OCI-LY3 (cell line): ENCODE data around the gene PREX1.

Experiments used
- H2AFZ ChIP-seq: fragments of 200-600, 300-600 bp; shearing (Covaris generic); 2 replicates; pipeline ENCODE4 v1.6.0; 2014; ENCODE audit warnings: antibody characterized with exemption, low read depth, low read length
- H3K27ac ChIP-seq: fragments of 200-600, 300-600 bp; sonication (generic); 2 replicates; pipeline ENCODE4 v1.5.1; 2014; ENCODE audit warnings: mild to moderate bottlenecking, low read length, moderate library complexity, mixed read lengths
- H3K27me3 ChIP-seq: fragments of 200-600, 300-600 bp; sonication (generic); 2 replicates; pipeline ENCODE4 v1.6.1; 2014; ENCODE audit warnings: low read depth, low read length, mixed read lengths
- H3K36me3 ChIP-seq: fragments of 200-600, 300-600 bp; sonication (generic); replicated peaks from 2 replicates; pipeline ENCODE3; 2014; ENCODE audit warnings: low read depth, low read length, mixed read lengths
- H3K4me1 ChIP-seq: fragments of 300-600, 200-600 bp; sonication (generic); 2 replicates; pipeline ENCODE4 v1.6.1; 2014; ENCODE audit warnings: low read length, mixed read lengths
- H3K4me2 ChIP-seq: fragments of 200-600, 300-600 bp; sonication (generic); 2 replicates; pipeline ENCODE4 v1.6.1; 2014; ENCODE audit warnings: low read length, mixed read lengths
- H3K4me3 ChIP-seq: fragments of 300-600, 200-600 bp; sonication (generic); 2 replicates; pipeline ENCODE4 v1.5.1; 2014; ENCODE audit warnings: antibody characterized with exemption, mild to moderate bottlenecking, low read length, moderate library complexity
- H3K79me2 ChIP-seq: fragments of 300-600, 200-600 bp; shearing (Covaris generic); 2 replicates; pipeline ENCODE4 v1.6.1; 2014; ENCODE audit warnings: mild to moderate bottlenecking, low read length, mixed read lengths
- H3K9ac ChIP-seq: fragments of 300-600, 200-600 bp; shearing (Covaris generic); 2 replicates; pipeline ENCODE4 v1.6.0; 2014; ENCODE audit warnings: mild to moderate bottlenecking, low read length, moderate library complexity
- H3K9me3 ChIP-seq: fragments of 200-600, 300-600 bp; shearing (Covaris generic); 2 replicates; pipeline ENCODE4 v1.6.1; 2014; ENCODE audit warnings: low read length, mixed read lengths; ENCODE audit not compliant: insufficient read depth
- H4K20me1 ChIP-seq: fragments of 200-600, 300-600 bp; sonication (generic); 2 replicates; pipeline ENCODE4 v1.6.1; 2016; ENCODE audit warnings: low read length, mixed read lengths; ENCODE audit not compliant: insufficient read depth
- EZH2phosphoT487 ChIP-seq: fragments of 200-600 bp; shearing (Covaris generic); IDR thresholded peaks from 2 replicates; pipeline ENCODE4 v1.6.1; 2018; ENCODE audit warnings: antibody characterized with exemption, mixed run types, low read depth
- TF ChIP-seq, protein P1 (sequence below): fragments of 200-600, 300-600 bp; sonication (generic); IDR thresholded peaks from 2 replicates; pipeline ENCODE4 v1.5.1; 2014; ENCODE audit warnings: antibody characterized with exemption, low read length, low read depth

Gene PREX1

DNA sequence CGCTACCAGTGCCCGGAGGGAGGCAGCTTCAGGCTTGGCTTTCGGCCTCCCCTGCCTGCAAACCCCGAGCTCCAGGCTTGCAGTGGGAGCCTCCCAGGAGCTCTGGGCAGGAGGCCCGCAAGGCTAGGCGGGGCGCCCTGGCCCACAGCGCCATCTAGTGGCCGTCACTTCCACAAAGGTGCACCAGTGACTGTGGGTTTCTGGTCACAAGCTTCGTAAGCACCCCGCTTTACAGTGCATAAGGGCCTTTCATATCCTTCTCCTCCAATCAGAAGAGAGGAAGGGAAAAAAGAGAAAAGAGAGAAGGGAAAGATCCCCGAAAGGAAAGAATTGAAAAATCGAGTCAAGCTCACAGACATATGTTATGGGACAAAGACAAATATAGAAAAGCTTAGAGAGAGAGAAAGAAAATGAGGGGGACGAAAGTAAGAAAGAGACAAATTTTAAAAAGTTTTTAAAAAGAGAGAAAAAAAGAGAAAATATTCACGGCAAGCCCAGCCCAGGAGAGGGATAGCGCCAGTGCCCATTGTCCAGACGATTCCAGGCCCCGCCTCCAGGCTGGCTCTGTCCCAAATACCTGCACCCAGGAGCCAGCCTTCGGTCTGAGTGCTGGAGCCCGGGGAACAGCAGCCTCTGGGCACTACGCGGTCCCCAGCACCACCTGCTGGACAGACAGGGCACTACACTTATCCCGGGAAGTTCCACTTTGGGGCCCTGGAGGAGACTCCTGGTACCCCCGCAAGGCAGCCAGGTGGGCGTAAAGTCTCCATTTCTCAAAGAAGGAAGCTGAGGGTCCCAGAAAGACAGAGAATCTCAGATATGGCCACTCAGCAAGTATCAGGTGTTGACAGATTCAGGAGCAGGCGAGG is 207.1 kb downstream of the PREX1 start:
- Histone ChIP-seq H3K9me3 (no peaks in the 10 kb centered on the region), H2AFZ (peak overlapping the region; percentile 8; the same call in 1 of the 2 replicates), H3K79me2 (no peaks in the 10 kb centered on the region), H3K27me3 (peaks cover 4% of the 10 kb centered on the region; the same call in 1 of the 2 replicates), H3K9ac (peak overlapping the region; percentile 9; the same call in 1 of the 2 replicates), H4K20me1 (no peaks in the 10 kb centered on the region), H3K27ac (no peak overlapping the region), H3K36me3 (no peaks in the 10 kb centered on the region), H3K4me3 (peak overlapping the region; percentile 65), H3K4me1 (peaks cover 5% of the 10 kb centered on the region), H3K4me2 (peak overlapping the region; percentile 65)
- TF ChIP-seq, protein P1, sequence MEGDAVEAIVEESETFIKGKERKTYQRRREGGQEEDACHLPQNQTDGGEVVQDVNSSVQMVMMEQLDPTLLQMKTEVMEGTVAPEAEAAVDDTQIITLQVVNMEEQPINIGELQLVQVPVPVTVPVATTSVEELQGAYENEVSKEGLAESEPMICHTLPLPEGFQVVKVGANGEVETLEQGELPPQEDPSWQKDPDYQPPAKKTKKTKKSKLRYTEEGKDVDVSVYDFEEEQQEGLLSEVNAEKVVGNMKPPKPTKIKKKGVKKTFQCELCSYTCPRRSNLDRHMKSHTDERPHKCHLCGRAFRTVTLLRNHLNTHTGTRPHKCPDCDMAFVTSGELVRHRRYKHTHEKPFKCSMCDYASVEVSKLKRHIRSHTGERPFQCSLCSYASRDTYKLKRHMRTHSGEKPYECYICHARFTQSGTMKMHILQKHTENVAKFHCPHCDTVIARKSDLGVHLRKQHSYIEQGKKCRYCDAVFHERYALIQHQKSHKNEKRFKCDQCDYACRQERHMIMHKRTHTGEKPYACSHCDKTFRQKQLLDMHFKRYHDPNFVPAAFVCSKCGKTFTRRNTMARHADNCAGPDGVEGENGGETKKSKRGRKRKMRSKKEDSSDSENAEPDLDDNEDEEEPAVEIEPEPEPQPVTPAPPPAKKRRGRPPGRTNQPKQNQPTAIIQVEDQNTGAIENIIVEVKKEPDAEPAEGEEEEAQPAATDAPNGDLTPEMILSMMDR = peak; percentile 97
- TF ChIP-seq EZH2phosphoT487 = no peak

DNA sequence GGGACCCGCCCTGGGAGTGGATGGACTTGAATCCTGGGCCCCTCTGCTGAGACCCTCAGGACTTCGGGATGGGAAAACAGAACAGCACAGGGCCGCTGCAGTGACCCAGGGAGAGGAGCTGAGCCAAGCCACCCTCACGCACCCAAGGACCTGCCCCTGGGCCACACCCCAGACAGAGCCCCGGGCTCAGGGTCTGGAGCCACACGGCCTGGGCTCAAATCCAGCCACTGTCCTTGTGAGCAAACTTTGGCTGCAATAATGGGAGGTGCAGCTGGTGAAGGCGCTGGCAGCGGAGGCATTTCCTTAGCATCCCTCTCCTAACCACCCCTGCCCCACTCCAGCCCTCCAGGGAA is 207.7 kb downstream of the PREX1 start:
- H3K36me3 ChIP-seq = no peaks in the 10 kb centered on the region
- peak overlapping the region; percentile 65 for H3K4me2 ChIP-seq
- no peaks in the 10 kb centered on the region for H3K79me2 ChIP-seq
- H3K9me3 ChIP-seq = no peaks in the 10 kb centered on the region
- peaks cover 5% of the 10 kb centered on the region; the same call in 1 of the 2 replicates for H3K27me3 ChIP-seq
- no peaks in the 10 kb centered on the region for H4K20me1 ChIP-seq
- H3K9ac ChIP-seq = no peak overlapping the region
- no peak for TF ChIP-seq EZH2phosphoT487
- TF ChIP-seq, protein P1 = no peak
- H3K4me1 ChIP-seq = peaks cover 5% of the 10 kb centered on the region
- H2AFZ ChIP-seq = no peak overlapping the region
- no peak overlapping the region for H3K4me3 ChIP-seq
- no peak overlapping the region for H3K27ac ChIP-seq

DNA sequence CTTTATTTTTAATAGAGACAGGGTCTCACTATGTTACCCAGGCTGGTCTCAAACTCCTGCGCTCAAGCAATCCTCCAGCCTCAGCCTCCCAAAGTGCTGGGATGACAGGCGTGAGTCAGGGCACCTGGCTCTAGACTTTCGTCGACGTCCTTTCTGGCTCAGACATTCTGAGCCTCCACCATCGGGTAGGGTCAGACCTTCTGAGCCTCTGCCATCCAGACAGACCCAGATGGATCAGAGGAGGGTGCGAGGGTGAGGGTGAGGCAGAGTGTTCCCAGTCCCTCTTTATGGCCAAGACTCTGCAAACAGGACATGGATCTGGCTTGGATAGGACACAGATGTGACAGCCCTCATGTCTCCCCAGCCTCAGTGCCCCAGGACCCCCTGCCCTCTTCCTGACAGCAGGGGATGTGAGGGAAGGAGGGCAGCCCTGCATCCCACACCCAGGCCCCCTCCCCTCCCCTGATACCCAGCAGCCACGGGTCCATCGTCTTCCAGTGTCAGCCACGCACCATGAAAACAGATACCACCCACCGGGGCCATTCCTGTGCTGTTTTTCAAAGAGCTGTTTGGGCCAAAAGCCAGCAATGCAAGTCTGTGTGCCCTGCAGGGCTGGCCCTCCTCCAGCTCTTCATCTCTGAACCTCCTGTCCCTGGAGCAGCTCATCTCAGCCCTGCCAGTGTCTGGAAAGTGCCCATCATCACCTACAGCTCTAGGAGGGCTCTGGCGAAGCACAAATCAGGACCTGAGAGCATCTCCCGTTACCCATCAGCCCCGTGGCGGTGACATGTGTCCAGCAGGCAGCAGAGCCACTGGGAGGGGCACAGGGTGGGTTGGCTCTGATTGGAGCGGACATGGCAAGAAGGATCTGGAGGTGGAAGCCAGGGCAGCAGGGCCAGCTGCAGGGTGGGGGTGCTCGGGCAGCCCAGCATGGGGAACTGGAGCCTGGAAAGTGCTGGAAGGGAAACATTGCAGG is 208.4 kb downstream of the PREX1 start:
- no peak overlapping the region for H3K9ac ChIP-seq
- no peak overlapping the region for H3K4me2 ChIP-seq
- H3K27me3 ChIP-seq = peaks cover 12% of the 10 kb centered on the region; the same call in 1 of the 2 replicates
- no peak overlapping the region for H2AFZ ChIP-seq
- H3K79me2 ChIP-seq = no peaks in the 10 kb centered on the region
- H4K20me1 ChIP-seq = no peaks in the 10 kb centered on the region
- H3K27ac ChIP-seq = no peak overlapping the region
- H3K9me3 ChIP-seq = no peaks in the 10 kb centered on the region
- H3K4me1 ChIP-seq = peaks cover 5% of the 10 kb centered on the region
- TF ChIP-seq EZH2phosphoT487 = no peak
- TF ChIP-seq, protein P1 = no peak
- no peak overlapping the region for H3K4me3 ChIP-seq
- no peaks in the 10 kb centered on the region for H3K36me3 ChIP-seq

DNA sequence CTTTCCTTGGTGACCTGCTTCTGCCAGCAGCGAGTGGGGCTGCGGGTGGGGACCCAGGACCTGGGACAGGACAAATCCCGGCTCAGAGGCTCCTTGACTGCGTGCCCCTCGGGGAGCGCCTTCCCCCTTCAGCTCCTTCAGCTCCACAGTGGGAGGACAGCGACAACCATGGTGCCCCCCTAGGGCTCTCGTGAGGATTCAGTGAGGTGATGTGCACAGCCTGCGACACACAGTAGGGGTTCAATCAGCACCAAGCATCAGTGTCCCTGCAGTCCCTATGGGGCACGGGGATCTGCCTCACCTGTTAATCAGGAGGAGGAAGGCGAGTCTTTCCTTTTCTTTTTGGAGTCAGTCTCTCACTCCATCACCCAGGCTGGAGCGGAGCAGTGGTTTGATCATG is 209.2 kb downstream of the PREX1 start:
- TF ChIP-seq EZH2phosphoT487 = no peak
- TF ChIP-seq, protein P1 = no peak
- peaks cover 16% of the 10 kb centered on the region for H3K27me3 ChIP-seq
- no peak overlapping the region for H2AFZ ChIP-seq
- H3K4me3 ChIP-seq = no peak overlapping the region
- H3K27ac ChIP-seq = no peak overlapping the region
- H3K36me3 ChIP-seq = no peaks in the 10 kb centered on the region
- no peaks in the 10 kb centered on the region for H3K79me2 ChIP-seq
- H3K9me3 ChIP-seq = no peaks in the 10 kb centered on the region
- no peak overlapping the region for H3K9ac ChIP-seq
- no peak overlapping the region for H3K4me2 ChIP-seq
- no peaks in the 10 kb centered on the region for H4K20me1 ChIP-seq
- peaks cover 5% of the 10 kb centered on the region for H3K4me1 ChIP-seq
